Central memory CD4-positive, alpha-beta T cell (primary cell): ENCODE measurements around the gene PARP1.

Experiments
- DNase-seq: peaks from one replicate; pipeline ENCODE4 v3.0.0; 2022

PARP1 gene

GRCh38 chr1:226404904-226405222 is 3.0 kb downstream of the PARP1 start:
- DNase-seq = no peak

GRCh38 chr1:226404063-226404903 is 3.6 kb downstream of the PARP1 start:
- no peak for DNase-seq

GRCh38 chr1:226403201-226404034 is 4.5 kb downstream of the PARP1 start:
- DNase-seq = no peak

- DNase-seq = no peak
Observed at GRCh38 chr1:226402739-226403165, 5.1 kb downstream of the PARP1 start.

GRCh38 chr1:226401355-226402303 is 6.3 kb downstream of the PARP1 start:
- DNase-seq = no peak

- DNase-seq = no peak
Observed at GRCh38 chr1:226400519-226401354, 7.2 kb downstream of the PARP1 start.

- no peak for DNase-seq
Observed at GRCh38 chr1:226397955-226398636, 9.8 kb downstream of the PARP1 start.

GRCh38 chr1:226397011-226397926 is 10.6 kb downstream of the PARP1 start:
- DNase-seq = no peak

GRCh38 chr1:226395753-226396152 is 12.1 kb downstream of the PARP1 start:
- no peak for DNase-seq

- DNase-seq = no peak
Observed at GRCh38 chr1:226394462-226394861, 13.4 kb downstream of the PARP1 start.

GRCh38 chr1:226390681-226391080 is 17.2 kb downstream of the PARP1 start:
- DNase-seq = no peak

- no peak for DNase-seq
Observed at GRCh38 chr1:226388131-226388530, 19.8 kb downstream of the PARP1 start.

- no peak for DNase-seq
Observed at GRCh38 chr1:226384717-226385116, 23.2 kb downstream of the PARP1 start.

- DNase-seq = no peak
Observed at GRCh38 chr1:226384040-226384439, 23.9 kb downstream of the PARP1 start.

- DNase-seq = no peak
Observed at GRCh38 chr1:226382030-226382429, 25.9 kb downstream of the PARP1 start.

- no peak for DNase-seq
Observed at GRCh38 chr1:226381226-226381998, 26.5 kb downstream of the PARP1 start.

GRCh38 chr1:226378071-226378470 is 29.8 kb downstream of the PARP1 start:
- no peak for DNase-seq

GRCh38 chr1:226376300-226376699 is 31.6 kb downstream of the PARP1 start:
- DNase-seq = no peak

- no peak for DNase-seq
Observed at GRCh38 chr1:226373376-226373775, 34.5 kb downstream of the PARP1 start.
